Measurements from ENCODE around the gene SCUBE1. TPM values are rescaled to one million over a fixed set of nuclear protein-coding genes. Genes with fewer than 3 reads are reported as not detected.

The SCUBE1 gene
- total and polyA plus RNA-seq, 2 experiments from 2014 or later, result 0.81 to 3.2 TPM

- TF ChIP-seq ZNF114 (CRISPR knock-in tag; IDR thresholded peaks at IDR 0.05) (no peak), POLR2AphosphoS5 (IDR thresholded peaks at IDR 0.05; ENCODE audit: low read depth) (no peak)
- TF ChIP-seq, protein P1, sequence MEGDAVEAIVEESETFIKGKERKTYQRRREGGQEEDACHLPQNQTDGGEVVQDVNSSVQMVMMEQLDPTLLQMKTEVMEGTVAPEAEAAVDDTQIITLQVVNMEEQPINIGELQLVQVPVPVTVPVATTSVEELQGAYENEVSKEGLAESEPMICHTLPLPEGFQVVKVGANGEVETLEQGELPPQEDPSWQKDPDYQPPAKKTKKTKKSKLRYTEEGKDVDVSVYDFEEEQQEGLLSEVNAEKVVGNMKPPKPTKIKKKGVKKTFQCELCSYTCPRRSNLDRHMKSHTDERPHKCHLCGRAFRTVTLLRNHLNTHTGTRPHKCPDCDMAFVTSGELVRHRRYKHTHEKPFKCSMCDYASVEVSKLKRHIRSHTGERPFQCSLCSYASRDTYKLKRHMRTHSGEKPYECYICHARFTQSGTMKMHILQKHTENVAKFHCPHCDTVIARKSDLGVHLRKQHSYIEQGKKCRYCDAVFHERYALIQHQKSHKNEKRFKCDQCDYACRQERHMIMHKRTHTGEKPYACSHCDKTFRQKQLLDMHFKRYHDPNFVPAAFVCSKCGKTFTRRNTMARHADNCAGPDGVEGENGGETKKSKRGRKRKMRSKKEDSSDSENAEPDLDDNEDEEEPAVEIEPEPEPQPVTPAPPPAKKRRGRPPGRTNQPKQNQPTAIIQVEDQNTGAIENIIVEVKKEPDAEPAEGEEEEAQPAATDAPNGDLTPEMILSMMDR (conservative IDR thresholded peaks at IDR 0.05; ENCODE audit: low read depth in 2 of 2), result no peak
Observed at GRCh38 chr22:43289531-43289963, 53.6 kb downstream of the SCUBE1 start (continued).

DNA sequence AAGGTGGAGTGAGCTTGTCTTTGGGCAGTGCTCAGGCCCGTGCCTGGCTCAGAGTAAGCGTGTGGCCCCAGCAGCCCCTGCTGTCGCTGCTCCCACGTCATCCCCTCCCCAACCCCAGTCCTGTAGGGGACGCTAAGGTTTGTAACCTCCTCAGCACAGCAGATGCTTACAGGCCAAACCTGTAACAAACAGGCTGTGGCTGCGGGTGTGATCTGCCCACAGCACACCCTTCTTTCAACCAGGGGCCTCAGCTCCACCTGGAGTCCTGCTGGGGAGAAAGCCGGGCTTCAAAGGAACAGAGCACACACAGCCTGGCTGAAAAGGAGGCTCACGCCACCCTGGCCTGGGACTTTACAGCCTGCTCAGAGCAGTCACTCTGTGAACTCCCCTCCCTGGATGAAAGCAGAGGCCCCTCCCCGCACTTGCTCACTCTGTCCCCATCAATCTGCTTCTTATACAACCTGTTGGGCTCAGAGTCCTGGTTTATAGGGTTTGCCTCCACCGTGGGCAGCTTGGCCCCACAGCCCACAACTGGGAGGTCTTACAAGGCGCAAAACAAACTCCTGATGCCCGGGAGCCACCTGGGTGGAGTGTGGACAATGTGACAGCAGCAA, 54.3 kb downstream of the SCUBE1 start:
- Histone ChIP-seq H3K4me2 (no peak overlapping the region), H3K36me3 (ENCODE audit: insufficient read depth) (no peaks in the 10 kb centered on the region), H3K27me3 (ENCODE audit: insufficient read depth) (no peaks in the 10 kb centered on the region), H3K4me3 (no peak overlapping the region), H3K9me2 (ENCODE audit: insufficient read depth) (no peaks in the 10 kb centered on the region), H3K4me1 (ENCODE audit: insufficient read depth) (no peaks in the 10 kb centered on the region), H3F3A (replicated peaks; ENCODE audit: low read depth) (no peaks in the 10 kb centered on the region), H4K20me1 (replicated peaks; ENCODE audit: insufficient read depth) (no peaks in the 10 kb centered on the region), H3K79me2 (replicated peaks; ENCODE audit: insufficient read depth) (no peaks in the 10 kb centered on the region), H3K27ac (ENCODE audit: low read depth) (no peak overlapping the region), H2AFZ (no peak overlapping the region)
- Mint-ChIP-seq H3K9me3 (no peaks in the 10 kb centered on the region), H3K27ac (no peak overlapping the region), H3K4me3 (no peak overlapping the region), H3K4me1 (peaks cover 9% of the 10 kb centered on the region), H3K36me3 (ENCODE audit: low read depth) (no peaks in the 10 kb centered on the region; the same call in 2 of the 3 replicates), H3K27me3 (ENCODE audit: insufficient read depth, low read depth, poor library complexity) (peaks cover 2% of the 10 kb centered on the region)
- TF ChIP-seq, protein P1 (conservative IDR thresholded peaks at IDR 0.05; ENCODE audit: low read depth in 2 of 2), result 0 out of 4 replicates have a peak, but pooled peaks of 1 of the 2 experiments have one; percentile 9
- TF ChIP-seq CREB1 (CRISPR knock-in tag; IDR thresholded peaks at IDR 0.05; ENCODE audit: low read depth), result no peak
- DNase-seq (ENCODE audit: low spot score) (no peak), ATAC-seq (peak; percentile 65)

DNA sequence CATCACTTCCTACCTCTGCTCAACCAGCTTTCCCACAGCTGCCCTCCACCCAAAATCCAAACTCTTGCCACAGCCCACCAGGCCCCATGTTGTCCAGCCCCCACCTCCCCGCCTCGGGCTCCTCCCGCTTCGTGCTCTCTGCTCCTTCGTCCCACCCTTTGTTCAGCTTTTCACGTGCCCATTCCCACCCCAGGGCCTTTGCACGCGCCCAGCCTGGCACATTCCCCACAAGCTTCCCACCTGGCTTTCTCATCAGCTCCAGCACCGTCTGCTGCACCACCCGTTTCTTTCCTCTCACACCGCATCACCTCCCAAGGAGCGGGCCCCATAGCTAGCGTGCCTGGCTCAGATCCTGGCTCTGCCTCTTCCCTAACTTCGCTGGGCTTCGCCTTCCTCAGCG, 54.8 kb downstream of the SCUBE1 start:
- Histone ChIP-seq H3K4me1 (ENCODE audit: insufficient read depth) (no peaks in the 10 kb centered on the region), H3K79me2 (replicated peaks; ENCODE audit: insufficient read depth) (no peaks in the 10 kb centered on the region), H4K20me1 (replicated peaks; ENCODE audit: insufficient read depth) (no peaks in the 10 kb centered on the region), H3K27ac (ENCODE audit: low read depth) (no peak overlapping the region), H3F3A (replicated peaks; ENCODE audit: low read depth) (no peaks in the 10 kb centered on the region), H3K9me2 (ENCODE audit: insufficient read depth) (no peaks in the 10 kb centered on the region), H3K27me3 (ENCODE audit: insufficient read depth) (no peaks in the 10 kb centered on the region), H3K4me3 (no peak overlapping the region), H3K4me2 (no peak overlapping the region), H2AFZ (no peak overlapping the region), H3K36me3 (ENCODE audit: insufficient read depth) (no peaks in the 10 kb centered on the region)
- H3K27me3 Mint-ChIP-seq (ENCODE audit: insufficient read depth, low read depth, poor library complexity), result peaks cover 2% of the 10 kb centered on the region
- peaks cover 9% of the 10 kb centered on the region for H3K4me1 Mint-ChIP-seq
- DNase-seq (ENCODE audit: low spot score), result no peak
- no peaks in the 10 kb centered on the region for H3K9me3 Mint-ChIP-seq
- H3K36me3 Mint-ChIP-seq (ENCODE audit: low read depth), result no peaks in the 10 kb centered on the region; the same call in 2 of the 3 replicates
- TF ChIP-seq NANOG (IDR thresholded peaks at IDR 0.05; ENCODE audit: borderline replicate concordance) (no peak), POLR2AphosphoS5 (IDR thresholded peaks at IDR 0.05; ENCODE audit: low read depth) (no peak), ZNF331 (CRISPR knock-in tag; IDR thresholded peaks at IDR 0.05; ENCODE audit: low read depth) (no peak), CREB1 (CRISPR knock-in tag; IDR thresholded peaks at IDR 0.05; ENCODE audit: low read depth) (no peak), ETS1 (IDR thresholded peaks at IDR 0.05) (no peak)
- TF ChIP-seq, protein P2, sequence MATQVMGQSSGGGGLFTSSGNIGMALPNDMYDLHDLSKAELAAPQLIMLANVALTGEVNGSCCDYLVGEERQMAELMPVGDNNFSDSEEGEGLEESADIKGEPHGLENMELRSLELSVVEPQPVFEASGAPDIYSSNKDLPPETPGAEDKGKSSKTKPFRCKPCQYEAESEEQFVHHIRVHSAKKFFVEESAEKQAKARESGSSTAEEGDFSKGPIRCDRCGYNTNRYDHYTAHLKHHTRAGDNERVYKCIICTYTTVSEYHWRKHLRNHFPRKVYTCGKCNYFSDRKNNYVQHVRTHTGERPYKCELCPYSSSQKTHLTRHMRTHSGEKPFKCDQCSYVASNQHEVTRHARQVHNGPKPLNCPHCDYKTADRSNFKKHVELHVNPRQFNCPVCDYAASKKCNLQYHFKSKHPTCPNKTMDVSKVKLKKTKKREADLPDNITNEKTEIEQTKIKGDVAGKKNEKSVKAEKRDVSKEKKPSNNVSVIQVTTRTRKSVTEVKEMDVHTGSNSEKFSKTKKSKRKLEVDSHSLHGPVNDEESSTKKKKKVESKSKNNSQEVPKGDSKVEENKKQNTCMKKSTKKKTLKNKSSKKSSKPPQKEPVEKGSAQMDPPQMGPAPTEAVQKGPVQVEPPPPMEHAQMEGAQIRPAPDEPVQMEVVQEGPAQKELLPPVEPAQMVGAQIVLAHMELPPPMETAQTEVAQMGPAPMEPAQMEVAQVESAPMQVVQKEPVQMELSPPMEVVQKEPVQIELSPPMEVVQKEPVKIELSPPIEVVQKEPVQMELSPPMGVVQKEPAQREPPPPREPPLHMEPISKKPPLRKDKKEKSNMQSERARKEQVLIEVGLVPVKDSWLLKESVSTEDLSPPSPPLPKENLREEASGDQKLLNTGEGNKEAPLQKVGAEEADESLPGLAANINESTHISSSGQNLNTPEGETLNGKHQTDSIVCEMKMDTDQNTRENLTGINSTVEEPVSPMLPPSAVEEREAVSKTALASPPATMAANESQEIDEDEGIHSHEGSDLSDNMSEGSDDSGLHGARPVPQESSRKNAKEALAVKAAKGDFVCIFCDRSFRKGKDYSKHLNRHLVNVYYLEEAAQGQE (IDR thresholded peaks at IDR 0.05; ENCODE audit: unreplicated experiment), result no peak
- ATAC-seq, result no peak
- H3K4me3 Mint-ChIP-seq, result no peak overlapping the region
- H3K27ac Mint-ChIP-seq, result 0 out of 2 replicates have a peak overlapping the region, but pooled peaks have one; percentile 38
